GM18867 (cell line): ENCODE measurements around the gene PRR5L.

ENCODE experiments used
- ATAC-seq: cut with Tn5 transposase; IDR thresholded peaks from one replicate; pipeline ENCODE4 v1.9.1; 2021; ENCODE audit warnings: mild to moderate bottlenecking, moderate library complexity; ENCODE audit not compliant: unreplicated experiment

Gene PRR5L, protein sequence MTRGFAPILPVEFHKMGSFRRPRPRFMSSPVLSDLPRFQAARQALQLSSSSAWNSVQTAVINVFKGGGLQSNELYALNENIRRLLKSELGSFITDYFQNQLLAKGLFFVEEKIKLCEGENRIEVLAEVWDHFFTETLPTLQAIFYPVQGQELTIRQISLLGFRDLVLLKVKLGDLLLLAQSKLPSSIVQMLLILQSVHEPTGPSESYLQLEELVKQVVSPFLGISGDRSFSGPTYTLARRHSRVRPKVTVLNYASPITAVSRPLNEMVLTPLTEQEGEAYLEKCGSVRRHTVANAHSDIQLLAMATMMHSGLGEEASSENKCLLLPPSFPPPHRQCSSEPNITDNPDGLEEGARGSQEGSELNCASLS

DNA sequence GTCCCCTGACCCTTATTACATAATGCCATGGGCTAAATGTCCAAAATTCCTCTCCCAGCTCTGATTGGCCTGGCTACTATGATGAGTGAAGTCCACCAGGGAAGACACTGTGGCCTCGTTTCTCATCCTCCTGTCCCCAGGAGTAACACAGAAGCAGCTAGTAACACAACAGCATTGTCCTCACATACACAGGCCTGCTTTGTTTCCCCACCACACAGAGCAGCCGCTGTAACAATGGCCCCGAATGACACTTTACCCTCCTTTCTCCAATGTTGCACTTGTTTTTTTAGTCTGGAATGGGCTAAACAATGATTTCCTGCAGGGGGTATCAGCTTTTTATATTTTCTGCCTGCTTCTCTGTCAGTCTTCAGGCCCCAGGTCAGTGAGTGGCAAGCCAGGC, at the start of gene PRR5L:
Gene PRR5L, plus strand, starts transcription at position 363 of the 400 bp plus-strand sequence. CDS start 104,834 bp downstream, outside the sequence.
- ATAC-seq, result no peak

- no peak for ATAC-seq
Measured at GRCh38 chr11:36247493-36247892, 48.6 kb upstream of the PRR5L start.

DNA sequence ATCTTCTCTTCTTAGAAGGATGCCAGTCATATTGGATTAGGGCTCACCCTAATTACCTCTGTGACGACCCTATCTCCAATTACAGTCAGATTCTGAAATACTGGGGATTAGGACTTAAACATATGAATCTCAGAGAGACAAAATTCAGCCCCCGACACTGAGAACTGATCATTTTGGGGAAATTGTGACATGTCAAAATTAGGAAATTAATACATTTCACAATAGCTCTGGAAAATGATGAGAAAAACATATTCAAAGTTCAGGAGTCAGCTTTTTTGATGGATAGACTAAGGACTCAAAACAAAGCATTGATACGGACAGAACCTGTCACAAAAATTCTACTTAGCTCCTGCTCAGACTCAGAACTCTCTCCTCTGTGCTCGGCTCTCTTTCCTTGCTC, 47.7 kb upstream of the PRR5L start:
- ATAC-seq, result no peak

DNA sequence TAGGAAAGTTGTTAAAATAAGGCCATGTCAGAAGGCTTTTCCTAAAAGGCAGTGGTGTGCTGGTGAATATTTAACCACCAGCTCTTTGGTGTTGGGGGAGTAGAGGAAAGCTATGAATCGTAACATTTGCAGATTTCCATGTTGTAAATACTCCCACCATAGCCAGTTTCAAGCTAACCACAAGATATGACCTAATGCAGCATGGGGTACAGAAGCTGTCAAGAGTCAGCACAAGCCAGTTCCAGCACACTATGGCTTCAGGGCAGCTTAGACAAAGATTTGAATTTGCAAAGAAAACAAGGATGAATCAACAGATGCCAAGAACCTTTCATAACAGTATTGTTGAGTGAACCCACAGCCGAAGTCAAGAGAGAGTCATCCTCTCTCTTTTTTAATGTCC, 46.8 kb upstream of the PRR5L start:
- no peak for ATAC-seq

GRCh38 chr11:36251823-36252222, 44.3 kb upstream of the PRR5L start:
- ATAC-seq, result no peak

DNA sequence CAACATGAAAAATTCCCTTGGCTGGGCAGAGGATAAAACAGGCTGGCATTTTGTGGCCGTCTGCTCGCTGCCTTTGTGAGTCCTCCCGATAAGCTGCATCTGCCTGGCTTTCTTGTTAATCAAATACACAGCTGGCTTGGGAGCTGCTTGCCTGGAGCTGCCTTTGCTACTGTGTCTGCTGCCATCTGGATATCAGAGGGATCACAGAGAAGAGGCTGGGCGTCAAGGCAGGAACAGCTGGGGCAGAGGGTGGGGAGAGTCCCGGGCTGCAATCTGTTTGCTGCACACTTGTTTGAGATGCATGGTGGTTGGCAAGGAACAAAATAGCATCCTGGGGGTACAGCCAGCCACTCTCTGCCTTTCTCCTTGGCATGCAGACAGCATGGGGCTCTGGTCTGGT, 42.9 kb upstream of the PRR5L start:
- ATAC-seq, result no peak

DNA sequence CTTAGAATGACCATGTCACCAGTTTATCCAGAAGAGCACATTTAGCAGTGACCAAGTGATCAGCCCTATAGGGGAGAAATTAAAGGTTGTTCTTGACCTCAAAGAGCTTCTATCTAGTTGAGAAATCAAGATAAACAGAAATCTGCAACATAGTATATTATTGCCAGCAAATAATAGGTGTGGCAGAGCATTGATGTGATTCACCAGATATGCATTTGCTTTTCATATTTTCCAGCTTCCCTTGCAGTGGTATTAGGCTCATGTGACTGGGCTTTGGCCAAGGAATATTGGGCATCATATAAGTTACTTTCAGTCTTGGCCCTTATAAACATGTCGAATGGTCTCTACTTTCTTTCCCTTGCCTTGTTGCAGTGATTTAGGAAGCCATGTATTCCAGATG, 41.4 kb upstream of the PRR5L start:
- ATAC-seq, result no peak

DNA sequence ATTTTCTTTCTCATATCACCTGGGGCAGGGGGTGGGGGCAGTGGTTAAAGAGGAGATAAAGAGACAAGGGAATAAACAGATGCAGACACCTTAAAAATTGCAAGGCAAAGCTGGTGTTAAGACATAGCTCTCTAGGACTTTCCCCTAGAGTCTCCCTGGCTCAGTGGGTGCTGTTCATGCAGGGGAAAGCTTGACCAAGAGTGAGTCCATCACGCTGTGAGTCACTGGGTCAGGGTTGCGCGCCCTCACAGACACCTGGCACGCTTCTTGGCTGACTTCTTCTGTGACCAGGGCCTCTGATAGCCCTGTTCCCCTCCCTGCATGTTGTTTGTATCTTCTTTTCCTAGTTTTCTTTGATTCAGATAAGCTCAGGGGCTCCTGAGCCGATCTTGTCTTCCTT, 38.7 kb upstream of the PRR5L start:
- ATAC-seq, result no peak

- no peak for ATAC-seq
Measured at GRCh38 chr11:36258730-36259360, 37.2 kb upstream of the PRR5L start.

DNA sequence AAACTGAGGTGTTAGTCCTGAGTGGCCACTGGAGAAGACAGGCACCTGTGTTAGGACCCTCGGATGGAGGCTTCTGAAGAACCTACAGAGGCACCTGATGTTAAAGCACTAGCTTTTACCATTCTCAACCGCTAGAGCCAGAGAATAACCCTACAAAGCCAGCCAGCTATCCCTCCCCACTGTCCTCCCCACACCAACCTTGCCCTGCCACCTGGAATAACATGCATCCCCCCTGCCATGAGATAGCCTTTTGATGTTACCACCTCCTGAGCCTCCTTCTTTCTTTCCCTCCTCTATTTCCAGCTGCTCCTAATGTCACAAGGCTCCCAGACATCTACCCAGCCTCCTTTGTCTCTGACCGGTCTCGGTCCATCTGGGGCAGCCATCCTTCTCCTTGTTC, 35.0 kb upstream of the PRR5L start:
- no peak for ATAC-seq

GRCh38 chr11:36264011-36264972, 31.8 kb upstream of the PRR5L start:
- no peak for ATAC-seq

GRCh38 chr11:36264973-36265344, 31.1 kb upstream of the PRR5L start:
- no peak for ATAC-seq

- peak; percentile 82 for ATAC-seq
Measured at GRCh38 chr11:36265793-36266628, 30.1 kb upstream of the PRR5L start.

DNA sequence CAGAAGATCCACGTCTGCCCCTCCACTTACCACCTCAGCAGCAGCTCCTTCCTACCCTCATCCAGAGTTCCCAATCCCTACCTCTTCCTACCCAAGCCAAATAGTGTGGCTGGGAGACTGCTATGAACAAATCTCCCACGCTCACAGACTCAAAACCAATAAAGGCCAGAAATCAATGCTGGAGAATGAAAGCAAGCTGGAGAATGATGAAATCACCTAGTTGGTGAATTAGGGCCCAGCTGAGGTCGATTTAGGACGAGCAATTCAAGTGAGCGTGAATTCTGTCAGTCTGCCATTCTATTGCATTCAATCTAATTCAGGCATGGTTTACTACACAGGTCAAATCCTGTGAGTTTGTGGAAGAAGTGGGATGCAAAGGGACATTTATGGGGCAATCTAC, 29.3 kb upstream of the PRR5L start:
- ATAC-seq, result no peak

DNA sequence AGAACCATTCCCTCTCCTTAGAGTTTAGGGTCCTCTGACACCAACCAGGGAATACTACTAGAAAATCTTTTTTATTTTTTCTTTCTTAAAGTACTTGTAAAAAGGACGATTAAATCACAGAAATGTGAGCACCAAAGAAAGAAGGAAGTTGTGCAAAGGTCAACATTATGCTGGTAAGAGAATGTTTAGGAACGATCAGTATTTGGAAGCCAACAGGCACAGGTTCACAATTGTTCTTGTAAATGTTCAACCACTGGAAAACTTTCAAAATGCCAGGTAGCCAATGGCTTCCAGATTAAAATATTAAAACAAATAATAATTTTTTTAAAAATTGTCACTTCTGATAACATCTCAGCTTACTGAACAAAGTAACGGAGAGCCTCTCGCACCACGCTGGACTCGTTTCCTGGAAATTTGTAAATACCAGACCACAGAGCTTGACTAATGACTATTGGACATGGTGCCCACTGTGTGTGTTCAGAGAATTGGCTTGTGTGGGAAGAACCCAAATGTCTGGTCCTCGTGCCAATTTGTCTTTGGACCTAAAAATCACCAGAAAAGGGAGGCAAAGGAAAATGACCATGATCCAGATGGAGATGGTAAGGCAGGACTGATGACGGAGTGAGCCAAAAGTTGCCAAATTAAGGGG, 27.6 kb upstream of the PRR5L start:
- no peak for ATAC-seq

- no peak for ATAC-seq
Measured at GRCh38 chr11:36270701-36271100, 25.4 kb upstream of the PRR5L start.

DNA sequence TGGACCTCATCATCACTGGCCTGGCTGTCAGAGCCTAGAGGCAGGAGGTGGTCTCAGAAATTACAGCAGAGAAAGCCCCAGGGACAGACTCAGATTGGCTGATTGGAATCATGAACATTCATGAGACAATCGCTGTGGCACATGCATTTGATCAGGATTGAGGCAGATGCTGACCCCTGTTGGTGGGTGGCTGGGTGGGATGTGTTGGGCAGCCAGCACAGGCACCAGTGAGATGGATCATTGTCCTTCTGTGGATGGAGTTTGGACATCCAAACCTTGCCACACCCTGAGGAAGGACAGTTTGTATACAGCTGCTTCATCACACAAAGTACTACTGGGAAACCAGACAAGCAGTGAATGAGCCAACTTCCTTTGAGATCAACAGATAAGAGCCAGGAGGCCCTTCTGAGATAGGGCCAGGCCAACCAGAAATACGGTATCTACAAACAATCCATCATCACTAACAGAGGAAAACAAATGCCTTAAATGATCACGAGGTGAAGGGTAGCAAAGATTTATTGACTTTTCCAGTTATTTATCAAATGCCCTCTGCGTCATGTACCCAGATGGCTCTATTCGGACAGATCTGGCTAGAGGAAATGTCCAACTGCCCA, 24.2 kb upstream of the PRR5L start:
- ATAC-seq, result no peak

DNA sequence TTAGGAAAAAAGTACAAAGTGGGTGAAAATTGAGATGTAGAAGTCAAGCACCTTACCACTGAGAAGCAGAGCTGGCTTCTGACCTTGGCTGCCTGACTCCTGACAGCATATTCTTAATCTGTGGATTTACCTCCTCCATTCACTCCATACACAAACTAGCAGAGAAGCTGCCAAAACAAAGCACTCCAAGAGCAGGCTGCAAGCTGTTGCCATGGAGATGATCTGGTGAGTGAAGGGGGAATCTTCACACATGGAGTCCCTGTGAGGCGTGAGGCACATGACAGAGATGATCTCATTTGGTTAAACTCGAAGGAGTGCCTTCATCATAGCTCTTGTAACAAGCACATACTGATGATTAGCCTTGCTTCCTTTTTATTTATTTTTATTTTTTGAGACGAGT, 23.0 kb upstream of the PRR5L start:
- ATAC-seq, result no peak

GRCh38 chr11:36274414-36274813, 21.7 kb upstream of the PRR5L start:
- ATAC-seq, result no peak
